CD8-positive, alpha-beta memory T cell (primary cell): ENCODE data around the gene ZBTB40. TPM values are rescaled to one million over a fixed set of nuclear protein-coding genes. Genes with fewer than 3 reads are reported as not detected.

Experiments
- CTCF ChIA-PET: fragments of 350-600 bp; sonication (Branson Sonifier 250); formaldehyde crosslinking; loops from one replicate; lab custom pipeline; 2021; ENCODE audit warnings: antibody characterized with exemption; lab: Charles Lee
- POLR2A ChIA-PET: fragments of 350-600 bp; sonication (Branson Sonifier 250); formaldehyde crosslinking; loops from one replicate; lab custom pipeline; 2021; ENCODE audit warnings: antibody characterized with exemption; lab: Charles Lee
- DNase-seq, 5 donors: peaks; one replicate each; pipeline versions ENCODE4 v3.0.0 to v3.0.0-alpha.2; 2020 to 2022; ENCODE audit warnings: mixed read lengths in 1 of 5
- H3K27ac ChIP-seq: one replicate; pipeline ENCODE4 v1.7.0; 2013; ENCODE audit warnings: low read depth, mild to moderate bottlenecking, low read length, moderate library complexity
- H3K27me3 ChIP-seq: 2 replicates; pipeline ENCODE4 v1.7.0; 2013; ENCODE audit warnings: low read length, mild to moderate bottlenecking; ENCODE audit not compliant: insufficient read depth, poor library complexity, severe bottlenecking
- H3K36me3 ChIP-seq: 2 replicates; pipeline ENCODE4 v1.7.0; 2013; ENCODE audit warnings: mild to moderate bottlenecking, low read length, moderate library complexity; ENCODE audit not compliant: insufficient read depth
- H3K4me1 ChIP-seq: 2 replicates; pipeline ENCODE4 v1.7.0; 2013; ENCODE audit warnings: mild to moderate bottlenecking, low read length, moderate library complexity; ENCODE audit not compliant: insufficient read depth
- H3K4me3 ChIP-seq: 2 replicates; pipeline ENCODE4 v1.7.0; 2013; ENCODE audit warnings: mild to moderate bottlenecking, low read length
- H3K9me3 ChIP-seq: 2 replicates; pipeline ENCODE4 v1.7.0; 2013; ENCODE audit warnings: mild to moderate bottlenecking, low read length
- H3K27ac Mint-ChIP-seq, 8 donors: one replicate each; pipeline ENCODE4 v1.8.0; 2020 to 2021; ENCODE audit warnings: mixed read lengths in 8 of 8, mild to moderate bottlenecking in 6 of 8, inconsistent platforms in 3 of 8, moderate library complexity in 3 of 8
- H3K27me3 Mint-ChIP-seq, 2 donors: one replicate each; pipeline ENCODE4 v1.8.0; 2020 to 2021; ENCODE audit warnings: mixed read lengths in 2 of 2, mild to moderate bottlenecking in 1 of 2, moderate library complexity in 1 of 2
- H3K36me3 Mint-ChIP-seq, 3 donors: one replicate each; pipeline ENCODE4 v1.8.0; 2020 to 2021; ENCODE audit warnings: mixed read lengths in 3 of 3, inconsistent platforms in 1 of 3, mild to moderate bottlenecking in 1 of 3
- H3K4me1 Mint-ChIP-seq, 3 donors: one replicate each; pipeline ENCODE4 v1.8.0; 2020 to 2021; ENCODE audit warnings: mixed read lengths in 3 of 3, inconsistent platforms in 1 of 3, mild to moderate bottlenecking in 1 of 3
- H3K4me3 Mint-ChIP-seq, 7 donors: one replicate each; pipeline ENCODE4 v1.8.0; 2020 to 2021; ENCODE audit warnings: mixed read lengths in 7 of 7, mild to moderate bottlenecking in 6 of 7, moderate library complexity in 4 of 7, inconsistent platforms in 2 of 7
- H3K9me3 Mint-ChIP-seq, 5 donors: one replicate each; pipeline ENCODE4 v1.8.0; 2020 to 2022; ENCODE audit warnings: mixed read lengths in 5 of 5, mild to moderate bottlenecking in 3 of 5, moderate library complexity in 2 of 5, inconsistent platforms in 1 of 5
- polyA plus RNA-seq: library from polyadenylated mRNA; unstranded; fragments of 300-500 nt; fragmentation: Illumina TruSeq; gene quantifications from one replicate; pipeline ENCODE4 v1.2.3, GENCODE V29; 2021
- total RNA-seq, 2 experiments: library from RNA; stranded (reverse); gene quantifications; one replicate each; pipeline ENCODE4 v1.2.3, GENCODE V29; 2021

ZBTB40 gene
- total and polyA plus RNA-seq, 3 experiments from 2014 or later: 4.1 to 30.0 (median 29.5) TPM

- H3K4me3 ChIP-seq: no peak overlapping the region
- H3K27ac ChIP-seq: no peak overlapping the region
- Mint-ChIP-seq H3K27me3 (no peaks in the 10 kb centered on the region), H3K36me3 (peaks cover 9 to 39% (median 16%) of the 10 kb centered on the region in 3 donors), H3K4me1 (peaks cover 15 to 20% (median 15%) of the 10 kb centered on the region in 3 donors), H3K27ac (peak overlapping the region in 1 of 8 donors; percentile 29), H3K9me3 (peaks cover 0 to 5% (median 3%) of the 10 kb centered on the region in 5 donors), H3K4me3 (no peak overlapping the region)
- H3K36me3 ChIP-seq: peaks cover 13% of the 10 kb centered on the region
- no peaks in the 10 kb centered on the region for H3K9me3 ChIP-seq
- CTCF ChIA-PET: interaction anchor here (0.6 kb wide), 1 partner anchor 65 kb away, joined by 3 read pairs; no protein-coding TSS in a partner anchor
- POLR2A ChIA-PET: no interaction called here
- H3K27me3 ChIP-seq: no peaks in the 10 kb centered on the region
- H3K4me1 ChIP-seq: no peaks in the 10 kb centered on the region
- DNase-seq: no peak
These were observed 38.2 kb downstream of the ZBTB40 start for GRCh38 chr1:22489823-22490222.

- peaks cover 13% of the 10 kb centered on the region for H3K36me3 ChIP-seq
- Mint-ChIP-seq H3K4me1 (peaks cover 11 to 17% (median 12%) of the 10 kb centered on the region in 3 donors), H3K36me3 (peaks cover 6 to 43% (median 16%) of the 10 kb centered on the region in 3 donors), H3K27ac (peak overlapping the region in 1 of 8 donors; percentile 31), H3K4me3 (no peak overlapping the region), H3K9me3 (peaks cover 0 to 3% (median 0%) of the 10 kb centered on the region in 5 donors), H3K27me3 (no peaks in the 10 kb centered on the region)
- no peak overlapping the region for H3K4me3 ChIP-seq
- no peaks in the 10 kb centered on the region for H3K9me3 ChIP-seq
- H3K27me3 ChIP-seq: no peaks in the 10 kb centered on the region
- POLR2A ChIA-PET: no interaction called here
- no peak overlapping the region for H3K27ac ChIP-seq
- CTCF ChIA-PET: interaction anchor here (0.6 kb wide), 1 partner anchor 65 kb away, joined by 3 read pairs; no protein-coding TSS in a partner anchor
- no peaks in the 10 kb centered on the region for H3K4me1 ChIP-seq
- DNase-seq: no peak
These were observed 38.7 kb downstream of the ZBTB40 start for GRCh38 chr1:22490309-22490708.

GRCh38 chr1:22491995-22492715, 40.5 kb downstream of the ZBTB40 start:
- DNase-seq: no peak
- Mint-ChIP-seq H3K27me3 (no peaks in the 10 kb centered on the region), H3K4me3 (no peak overlapping the region), H3K36me3 (peaks cover 6 to 56% (median 19%) of the 10 kb centered on the region in 3 donors), H3K9me3 (no peaks in the 10 kb centered on the region), H3K4me1 (peaks cover 3 to 6% (median 5%) of the 10 kb centered on the region in 3 donors), H3K27ac (no peak overlapping the region)
- H3K36me3 ChIP-seq: peaks cover 13% of the 10 kb centered on the region
- H3K27ac ChIP-seq: no peak overlapping the region
- POLR2A ChIA-PET: interaction anchor here (0.7 kb wide), 1 partner anchor 664 kb away, joined by 3 read pairs; no protein-coding TSS in a partner anchor
- H3K9me3 ChIP-seq: no peaks in the 10 kb centered on the region
- H3K27me3 ChIP-seq: no peaks in the 10 kb centered on the region
- CTCF ChIA-PET: no interaction called here
- H3K4me1 ChIP-seq: no peaks in the 10 kb centered on the region
- no peak overlapping the region for H3K4me3 ChIP-seq

GRCh38 chr1:22494144-22494543, 42.5 kb downstream of the ZBTB40 start:
- Histone ChIP-seq H3K36me3 (peaks cover 13% of the 10 kb centered on the region), H3K4me1 (no peaks in the 10 kb centered on the region), H3K9me3 (no peaks in the 10 kb centered on the region), H3K27me3 (no peaks in the 10 kb centered on the region), H3K4me3 (no peak overlapping the region), H3K27ac (no peak overlapping the region)
- POLR2A ChIA-PET: no interaction called here
- Mint-ChIP-seq H3K4me3 (no peak overlapping the region), H3K27me3 (no peaks in the 10 kb centered on the region), H3K4me1 (peaks cover 3 to 6% (median 5%) of the 10 kb centered on the region in 3 donors), H3K36me3 (peaks cover 6 to 70% (median 24%) of the 10 kb centered on the region in 3 donors), H3K27ac (no peak overlapping the region), H3K9me3 (no peaks in the 10 kb centered on the region)
- CTCF ChIA-PET: no interaction called here
- no peak for DNase-seq

- Histone ChIP-seq H3K9me3 (no peaks in the 10 kb centered on the region), H3K4me1 (no peaks in the 10 kb centered on the region), H3K27me3 (no peaks in the 10 kb centered on the region), H3K4me3 (no peak overlapping the region), H3K27ac (no peak overlapping the region), H3K36me3 (peaks cover 13% of the 10 kb centered on the region)
- no peak overlapping the region for H3K4me3 Mint-ChIP-seq
- no peaks in the 10 kb centered on the region for H3K27me3 Mint-ChIP-seq
- H3K27ac Mint-ChIP-seq: peak overlapping the region in 1 of 8 donors; percentile 5
- ChIA-PET POLR2A (no interaction called here), CTCF (no interaction called here)
- H3K4me1 Mint-ChIP-seq: peaks cover 3 to 6% (median 6%) of the 10 kb centered on the region in 3 donors
- peaks cover 6 to 72% (median 25%) of the 10 kb centered on the region in 3 donors for H3K36me3 Mint-ChIP-seq
- H3K9me3 Mint-ChIP-seq: no peaks in the 10 kb centered on the region
- no peak for DNase-seq
These were observed 43.4 kb downstream of the ZBTB40 start for GRCh38 chr1:22494943-22495579.

GRCh38 chr1:22496536-22497160, 45.0 kb downstream of the ZBTB40 start:
- Histone ChIP-seq H3K27me3 (no peaks in the 10 kb centered on the region), H3K4me1 (no peaks in the 10 kb centered on the region), H3K9me3 (no peaks in the 10 kb centered on the region), H3K36me3 (peaks cover 19% of the 10 kb centered on the region), H3K27ac (no peak overlapping the region), H3K4me3 (no peak overlapping the region)
- Mint-ChIP-seq H3K4me3 (no peak overlapping the region), H3K9me3 (no peaks in the 10 kb centered on the region), H3K27ac (no peak overlapping the region), H3K4me1 (peaks cover 3 to 6% (median 6%) of the 10 kb centered on the region in 3 donors), H3K36me3 (peaks cover 6 to 75% (median 34%) of the 10 kb centered on the region in 3 donors), H3K27me3 (no peaks in the 10 kb centered on the region)
- ChIA-PET POLR2A (no interaction called here), CTCF (no interaction called here)
- no peak for DNase-seq

- H3K4me3 ChIP-seq: no peak overlapping the region
- peaks cover 3 to 74% (median 25%) of the 10 kb centered on the region in 3 donors for H3K36me3 Mint-ChIP-seq
- H3K27ac Mint-ChIP-seq: peak overlapping the region in 2 of 8 donors; percentile 36 to 57
- no peak overlapping the region for H3K27ac ChIP-seq
- H3K36me3 ChIP-seq: peaks cover 10% of the 10 kb centered on the region
- no peaks in the 10 kb centered on the region for H3K4me1 ChIP-seq
- no peaks in the 10 kb centered on the region for H3K9me3 Mint-ChIP-seq
- CTCF ChIA-PET: no interaction called here
- no peaks in the 10 kb centered on the region for H3K27me3 Mint-ChIP-seq
- DNase-seq: no peak
- no peaks in the 10 kb centered on the region for H3K27me3 ChIP-seq
- POLR2A ChIA-PET: no interaction called here
- H3K4me3 Mint-ChIP-seq: no peak overlapping the region
- peaks cover 3 to 6% (median 3%) of the 10 kb centered on the region in 3 donors for H3K4me1 Mint-ChIP-seq
- no peaks in the 10 kb centered on the region for H3K9me3 ChIP-seq
These were observed 46.8 kb downstream of the ZBTB40 start for GRCh38 chr1:22498463-22498862.
